ENCODE measurements around the gene MINDY2.

MINDY2 gene, protein sequence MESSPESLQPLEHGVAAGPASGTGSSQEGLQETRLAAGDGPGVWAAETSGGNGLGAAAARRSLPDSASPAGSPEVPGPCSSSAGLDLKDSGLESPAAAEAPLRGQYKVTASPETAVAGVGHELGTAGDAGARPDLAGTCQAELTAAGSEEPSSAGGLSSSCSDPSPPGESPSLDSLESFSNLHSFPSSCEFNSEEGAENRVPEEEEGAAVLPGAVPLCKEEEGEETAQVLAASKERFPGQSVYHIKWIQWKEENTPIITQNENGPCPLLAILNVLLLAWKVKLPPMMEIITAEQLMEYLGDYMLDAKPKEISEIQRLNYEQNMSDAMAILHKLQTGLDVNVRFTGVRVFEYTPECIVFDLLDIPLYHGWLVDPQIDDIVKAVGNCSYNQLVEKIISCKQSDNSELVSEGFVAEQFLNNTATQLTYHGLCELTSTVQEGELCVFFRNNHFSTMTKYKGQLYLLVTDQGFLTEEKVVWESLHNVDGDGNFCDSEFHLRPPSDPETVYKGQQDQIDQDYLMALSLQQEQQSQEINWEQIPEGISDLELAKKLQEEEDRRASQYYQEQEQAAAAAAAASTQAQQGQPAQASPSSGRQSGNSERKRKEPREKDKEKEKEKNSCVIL

DNA sequence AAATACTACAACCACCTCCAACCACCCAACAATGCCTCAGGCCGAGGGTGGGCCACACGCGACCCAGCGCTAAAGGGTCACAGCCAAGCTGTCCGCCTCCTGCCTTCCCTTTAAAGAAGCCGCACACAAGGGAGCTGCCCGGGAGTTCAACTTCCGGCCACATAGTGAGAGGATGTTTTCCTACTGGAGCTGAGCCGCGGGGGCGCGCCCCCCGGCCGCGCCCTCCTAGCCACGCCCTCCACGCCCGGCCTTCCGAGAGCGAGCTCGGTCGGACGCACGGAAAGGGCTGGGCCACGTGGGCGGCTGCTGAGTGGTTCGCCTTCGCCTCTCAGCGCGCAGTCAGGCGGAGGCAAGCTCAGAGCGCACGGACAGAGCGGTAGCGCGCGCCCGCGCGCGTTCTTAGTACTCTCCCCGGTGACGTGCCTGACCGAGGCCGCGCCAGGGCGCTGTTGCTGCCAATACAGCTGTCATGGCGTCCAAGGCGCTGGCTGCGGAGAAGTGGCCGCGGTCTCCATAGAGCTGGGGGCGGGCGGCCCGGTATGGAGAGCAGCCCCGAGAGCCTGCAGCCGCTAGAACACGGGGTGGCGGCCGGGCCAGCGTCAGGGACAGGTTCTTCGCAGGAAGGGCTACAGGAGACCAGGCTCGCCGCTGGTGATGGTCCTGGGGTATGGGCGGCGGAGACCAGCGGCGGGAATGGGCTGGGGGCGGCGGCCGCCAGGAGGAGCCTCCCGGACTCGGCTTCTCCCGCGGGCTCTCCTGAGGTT is at the start of gene MINDY2:
MINDY2 (plus strand) TSS at position 446 of the 764 bp plus-strand sequence; CDS start at position 540, 94 bp downstream.
- TF ChIP-seq, protein P1, sequence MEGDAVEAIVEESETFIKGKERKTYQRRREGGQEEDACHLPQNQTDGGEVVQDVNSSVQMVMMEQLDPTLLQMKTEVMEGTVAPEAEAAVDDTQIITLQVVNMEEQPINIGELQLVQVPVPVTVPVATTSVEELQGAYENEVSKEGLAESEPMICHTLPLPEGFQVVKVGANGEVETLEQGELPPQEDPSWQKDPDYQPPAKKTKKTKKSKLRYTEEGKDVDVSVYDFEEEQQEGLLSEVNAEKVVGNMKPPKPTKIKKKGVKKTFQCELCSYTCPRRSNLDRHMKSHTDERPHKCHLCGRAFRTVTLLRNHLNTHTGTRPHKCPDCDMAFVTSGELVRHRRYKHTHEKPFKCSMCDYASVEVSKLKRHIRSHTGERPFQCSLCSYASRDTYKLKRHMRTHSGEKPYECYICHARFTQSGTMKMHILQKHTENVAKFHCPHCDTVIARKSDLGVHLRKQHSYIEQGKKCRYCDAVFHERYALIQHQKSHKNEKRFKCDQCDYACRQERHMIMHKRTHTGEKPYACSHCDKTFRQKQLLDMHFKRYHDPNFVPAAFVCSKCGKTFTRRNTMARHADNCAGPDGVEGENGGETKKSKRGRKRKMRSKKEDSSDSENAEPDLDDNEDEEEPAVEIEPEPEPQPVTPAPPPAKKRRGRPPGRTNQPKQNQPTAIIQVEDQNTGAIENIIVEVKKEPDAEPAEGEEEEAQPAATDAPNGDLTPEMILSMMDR (IDR thresholded peaks at IDR 0.05; ENCODE audit: control extremely low read depth, extremely low read depth, low read depth, missing control alignments) = peak; percentile 42
- peak; percentile 96 for DNase-seq (ENCODE audit: extremely low spot score)
- POLR2A ChIA-PET = interaction anchor here (0.6 to 1.9 kb wide), 7 partner anchors 11 to 540 kb away, joined by 3 to 23 read pairs (median 4); partner anchors contain the start of gene ADAM10
- CTCF ChIA-PET = interaction anchor here (0.6 to 3.1 kb wide), 38 partner anchors 9 to 725 kb away, joined by 3 to 17 read pairs (median 4); partner anchors contain the start of gene ADAM10

- peak; percentile 69 for DNase-seq (ENCODE audit: extremely low spot score)
- TF ChIP-seq, protein P1 (IDR thresholded peaks at IDR 0.05; ENCODE audit: control extremely low read depth, extremely low read depth, low read depth, missing control alignments) = no peak
- POLR2A ChIA-PET = no interaction called here
- CTCF ChIA-PET = interaction anchor here (1.1 to 1.5 kb wide), 6 partner anchors 8 to 49 kb away, joined by 3 to 6 read pairs (median 4); partner anchors contain the start of gene ADAM10
These were observed 46.6 kb upstream of the MINDY2 start for GRCh38 chr15:58724466-58724865.

DNA sequence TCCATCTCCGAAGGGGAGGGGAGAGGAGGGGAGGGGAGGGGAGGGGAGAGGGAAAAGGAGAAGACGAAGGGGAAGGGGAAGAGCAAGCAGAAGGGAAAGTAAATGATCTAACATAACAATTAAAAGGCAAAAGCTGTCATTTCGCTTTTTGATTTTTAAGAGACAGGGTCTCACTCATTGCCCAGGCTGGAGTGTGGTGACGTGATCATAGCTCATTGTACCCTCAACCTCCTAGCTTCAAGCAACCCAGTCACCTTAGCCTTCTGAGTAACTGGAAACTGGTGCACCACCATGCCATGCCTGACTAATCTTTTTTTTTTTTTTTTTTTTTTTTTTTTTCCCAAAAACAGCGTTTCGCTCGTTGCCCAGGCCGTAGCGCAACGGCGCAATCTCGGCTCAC is 44.2 kb upstream of the MINDY2 start:
- ChIA-PET POLR2A (no interaction called here), CTCF (interaction anchor here (1.0 to 1.1 kb wide), 2 partner anchors 10 to 16 kb away, joined by 3 to 4 read pairs; no protein-coding TSS in a partner anchor)
- TF ChIP-seq, protein P1 (IDR thresholded peaks at IDR 0.05; ENCODE audit: control extremely low read depth, extremely low read depth, low read depth, missing control alignments) = no peak
- DNase-seq (ENCODE audit: extremely low spot score) = no peak

DNA sequence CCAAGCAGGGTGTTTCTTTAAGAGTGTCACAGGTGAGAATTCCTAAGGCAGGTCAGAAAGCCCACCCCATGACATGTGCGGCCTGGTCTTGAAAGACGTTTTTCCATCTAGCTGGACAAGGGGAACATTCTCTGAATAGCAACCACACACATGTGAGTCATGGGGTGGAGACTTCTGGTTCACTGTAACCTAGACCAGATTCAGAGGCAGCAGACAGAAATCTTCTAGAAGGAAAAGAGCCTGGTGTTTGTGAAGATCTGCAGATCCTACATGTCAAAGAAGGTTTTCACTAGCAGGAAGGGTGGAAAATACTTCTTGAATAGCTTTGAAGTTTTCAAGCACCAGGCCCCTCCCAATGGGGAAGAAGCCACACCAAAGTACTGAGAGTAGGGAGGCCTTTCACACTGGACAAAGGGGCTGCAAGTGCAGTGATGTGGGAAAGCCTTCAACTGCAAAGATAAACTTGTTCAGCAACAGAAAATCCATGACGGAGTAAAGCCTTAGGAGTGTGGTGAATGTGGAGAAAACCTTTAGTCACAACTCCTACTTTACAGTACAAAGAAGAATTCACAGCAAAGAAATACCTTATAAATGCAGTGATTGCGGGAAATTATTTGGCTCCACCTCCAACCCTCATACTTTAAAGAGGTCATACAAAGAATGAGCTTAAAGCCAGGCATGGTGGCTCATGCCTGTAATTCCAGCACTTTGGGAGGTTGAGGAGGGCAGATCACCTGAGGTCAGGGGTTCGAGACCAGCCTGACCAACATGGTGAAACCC is 39.2 kb upstream of the MINDY2 start:
- TF ChIP-seq, protein P1 (IDR thresholded peaks at IDR 0.05; ENCODE audit: control extremely low read depth, extremely low read depth, low read depth, missing control alignments) = no peak
- DNase-seq (ENCODE audit: extremely low spot score) = no peak
- ChIA-PET POLR2A (interaction anchor here (0.7 kb wide), 1 partner anchor 67 kb away, joined by 4 read pairs; no protein-coding TSS in a partner anchor), CTCF (interaction anchor here (0.7 to 1.7 kb wide), 2 partner anchors 10 to 39 kb away, joined by 3 to 4 read pairs; partner anchors contain the start of gene MINDY2)

DNA sequence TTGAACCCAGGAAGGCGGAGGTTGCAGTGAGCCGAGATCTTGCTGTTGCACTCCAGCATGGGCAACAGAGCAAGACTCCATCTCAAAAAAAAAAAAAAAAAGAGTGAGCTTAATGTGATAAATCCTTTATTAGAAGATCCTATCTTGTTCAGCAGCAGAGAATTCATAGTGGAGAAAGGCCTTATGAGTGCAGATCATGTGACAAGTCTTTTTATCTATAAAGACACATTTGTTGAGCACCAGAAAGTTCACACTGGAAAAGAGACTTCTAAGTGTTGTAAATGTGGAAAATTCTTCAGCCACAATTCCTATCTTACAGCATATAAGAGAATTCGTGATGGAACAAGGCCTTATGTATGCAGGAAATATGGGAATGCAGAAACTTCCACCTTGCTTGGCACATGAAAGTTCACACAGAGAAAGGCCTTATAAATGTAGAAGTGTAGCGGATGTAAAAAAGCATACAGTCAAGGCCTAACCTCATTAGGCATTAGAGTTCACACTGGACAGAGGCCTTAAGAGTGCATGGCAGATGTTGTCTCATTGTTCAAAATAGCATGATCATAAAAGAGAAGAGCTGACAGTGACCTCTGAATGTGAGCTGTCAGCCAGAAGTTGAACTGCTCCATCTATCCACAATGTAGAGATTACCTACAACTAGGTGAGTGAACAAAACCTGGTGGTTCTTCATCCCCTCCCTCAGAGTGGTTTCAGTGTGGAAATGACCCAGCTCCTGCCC is 38.3 kb upstream of the MINDY2 start:
- DNase-seq (ENCODE audit: extremely low spot score) = no peak
- ChIA-PET CTCF (interaction anchor here (0.7 to 1.1 kb wide), 2 partner anchors 11 to 17 kb away, joined by 3 read pairs; partner anchors contain the start of gene ADAM10), POLR2A (interaction anchor here (0.7 kb wide), 1 partner anchor 68 kb away, joined by 4 read pairs; no protein-coding TSS in a partner anchor)
- TF ChIP-seq, protein P1 (IDR thresholded peaks at IDR 0.05; ENCODE audit: control extremely low read depth, extremely low read depth, low read depth, missing control alignments) = no peak

All from GM10248 (cell line).